NT2/D1 (cell line): Measurements from ENCODE around the gene ATP8B4.
"Not testable (repeated sequence)": the region's sequence is repeated elsewhere in the genome, so short reads cannot be mapped to it uniquely, and the experiment has no call there.

Experiments used
- SUZ12 ChIP-seq: IDR thresholded peaks from 2 replicates; pipeline ENCODE4 v1.6.1; 2011; ENCODE audit not compliant: insufficient read length, insufficient read depth; ENCODE audit errors: extremely low read depth
- YY1 ChIP-seq: IDR thresholded peaks from 2 replicates; pipeline ENCODE4 v1.6.1; 2011; ENCODE audit not compliant: insufficient read length, insufficient read depth
- ZNF274 ChIP-seq: IDR thresholded peaks from 2 replicates; pipeline ENCODE4 v1.6.1; 2011; ENCODE audit warnings: mild to moderate bottlenecking, low read depth, low read length

DNA sequence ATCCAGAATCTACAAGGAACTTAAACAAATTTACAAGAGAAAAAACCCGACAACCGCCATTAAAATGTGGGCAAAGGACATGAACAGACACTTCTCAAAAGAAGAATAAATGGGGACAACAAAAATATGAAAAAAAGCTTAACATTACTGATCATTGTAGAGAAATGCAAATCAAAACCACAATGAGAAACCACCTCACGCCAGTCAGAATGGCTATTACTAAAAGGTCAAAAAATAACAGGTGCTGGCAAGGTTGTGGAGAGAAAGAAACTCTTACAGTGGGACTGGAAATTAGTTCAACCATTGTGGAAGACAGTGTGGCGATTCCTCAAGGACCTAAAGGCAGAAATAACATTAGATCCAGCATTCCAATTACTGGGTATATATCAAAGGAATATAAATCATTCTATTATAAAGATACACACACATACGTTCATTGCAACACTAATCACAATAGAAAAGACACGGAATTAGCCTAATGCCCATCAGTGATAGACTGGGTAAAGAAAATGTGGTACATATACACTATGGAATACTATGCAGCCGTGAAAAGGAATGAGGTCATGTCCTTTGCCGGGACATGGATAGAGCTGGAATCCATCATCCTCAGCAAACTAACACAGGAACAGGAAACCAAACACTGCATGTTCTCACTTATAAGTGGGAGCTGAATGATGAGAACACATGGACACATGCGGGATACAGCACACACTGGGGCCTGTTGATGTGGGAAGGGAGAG, 155.8 kb downstream of the ATP8B4 start:
- TF ChIP-seq YY1, ZNF274, SUZ12: not testable (repeated sequence)
